Measurements from ENCODE around the gene CPT1B. TPM values are rescaled to one million over a fixed set of nuclear protein-coding genes. Genes with fewer than 3 reads are reported as not detected.

Gene CPT1B
- total RNA-seq, 1 donor from 2014 or later = 32.7 TPM

DNA sequence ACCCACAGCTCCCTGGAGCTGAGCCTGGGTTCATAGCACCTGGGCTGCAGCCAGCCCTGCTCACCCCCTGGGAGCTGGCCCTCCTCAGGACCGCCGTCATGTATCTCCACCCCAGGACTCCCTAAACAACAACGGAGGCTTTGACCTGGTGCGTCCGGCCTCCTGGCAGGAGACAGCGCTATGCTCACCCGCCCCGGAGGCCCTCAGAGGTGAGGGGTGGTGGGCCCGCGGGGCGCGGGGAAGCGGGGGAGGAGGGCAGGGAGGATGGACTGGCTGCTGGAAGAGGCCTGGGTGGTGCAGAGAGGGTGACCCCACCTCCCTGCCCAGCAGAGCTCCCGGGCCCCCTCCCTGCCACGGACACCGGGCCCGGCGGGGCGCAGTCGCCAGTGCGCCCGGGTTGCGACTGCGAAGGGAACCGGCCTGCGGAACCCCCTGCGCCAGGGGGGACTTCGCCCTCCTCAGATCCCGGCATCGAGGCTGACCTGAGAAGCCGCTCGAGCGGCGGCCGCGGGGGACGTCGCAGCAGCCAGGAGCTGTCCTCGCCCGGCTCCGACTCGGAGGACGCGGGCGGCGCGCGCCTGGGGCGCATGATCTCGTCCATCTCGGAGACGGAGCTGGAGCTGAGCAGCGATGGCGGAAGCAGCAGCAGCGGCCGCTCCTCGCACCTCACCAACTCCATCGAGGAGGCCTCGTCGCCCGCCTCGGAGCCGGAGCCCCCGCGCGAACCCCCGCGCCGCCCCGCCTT lies 25.5 kb upstream of the CPT1B start:
- H4K20me1 ChIP-seq (ENCODE audit: insufficient read depth, low read length) = no peaks in the 10 kb centered on the region
- H3K36me3 ChIP-seq (ENCODE audit: insufficient read depth, low read length) = no peaks in the 10 kb centered on the region
- peaks cover 2% of the 10 kb centered on the region for H3K9me3 Mint-ChIP-seq (ENCODE audit: unreplicated experiment)
- H3K79me2 ChIP-seq (ENCODE audit: insufficient read depth, low read length) = no peaks in the 10 kb centered on the region
- no peak overlapping the region for H3K9ac ChIP-seq (ENCODE audit: low read length)
- no peak overlapping the region for H3K4me3 Mint-ChIP-seq (ENCODE audit: unreplicated experiment)
- H3K27me3 Mint-ChIP-seq (ENCODE audit: low read depth, unreplicated experiment) = peaks cover 54% of the 10 kb centered on the region
- no peak overlapping the region for H3K27ac ChIP-seq (ENCODE audit: low read depth, low read length)
- FAIRE-seq = no peak
- no peak overlapping the region for H2AFZ ChIP-seq (ENCODE audit: low read depth, low read length)
- no peaks in the 10 kb centered on the region for H3K9me3 ChIP-seq (ENCODE audit: insufficient read depth, low read depth, low read length)
- H3K4me2 ChIP-seq (ENCODE audit: low read length) = no peak overlapping the region
- H3K4me1 ChIP-seq (ENCODE audit: insufficient read depth, low read length) = no peaks in the 10 kb centered on the region
- peaks cover 7% of the 10 kb centered on the region for H3K36me3 Mint-ChIP-seq (ENCODE audit: low read depth, unreplicated experiment)
- TF ChIP-seq, protein P1, sequence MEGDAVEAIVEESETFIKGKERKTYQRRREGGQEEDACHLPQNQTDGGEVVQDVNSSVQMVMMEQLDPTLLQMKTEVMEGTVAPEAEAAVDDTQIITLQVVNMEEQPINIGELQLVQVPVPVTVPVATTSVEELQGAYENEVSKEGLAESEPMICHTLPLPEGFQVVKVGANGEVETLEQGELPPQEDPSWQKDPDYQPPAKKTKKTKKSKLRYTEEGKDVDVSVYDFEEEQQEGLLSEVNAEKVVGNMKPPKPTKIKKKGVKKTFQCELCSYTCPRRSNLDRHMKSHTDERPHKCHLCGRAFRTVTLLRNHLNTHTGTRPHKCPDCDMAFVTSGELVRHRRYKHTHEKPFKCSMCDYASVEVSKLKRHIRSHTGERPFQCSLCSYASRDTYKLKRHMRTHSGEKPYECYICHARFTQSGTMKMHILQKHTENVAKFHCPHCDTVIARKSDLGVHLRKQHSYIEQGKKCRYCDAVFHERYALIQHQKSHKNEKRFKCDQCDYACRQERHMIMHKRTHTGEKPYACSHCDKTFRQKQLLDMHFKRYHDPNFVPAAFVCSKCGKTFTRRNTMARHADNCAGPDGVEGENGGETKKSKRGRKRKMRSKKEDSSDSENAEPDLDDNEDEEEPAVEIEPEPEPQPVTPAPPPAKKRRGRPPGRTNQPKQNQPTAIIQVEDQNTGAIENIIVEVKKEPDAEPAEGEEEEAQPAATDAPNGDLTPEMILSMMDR (IDR thresholded peaks at IDR 0.05; ENCODE audit: insufficient read depth, low read depth, low read length) = no peak
- no peak for TF ChIP-seq EZH2 (IDR thresholded peaks at IDR 0.05; ENCODE audit: insufficient read depth, low read length)
- H3K4me3 ChIP-seq (ENCODE audit: insufficient read depth, low read depth, low read length) = no peak overlapping the region
- H3K27me3 ChIP-seq (ENCODE audit: insufficient read depth, low read length) = peaks cover 22% of the 10 kb centered on the region
- H3K4me1 Mint-ChIP-seq (ENCODE audit: low read depth, unreplicated experiment) = peaks cover 8% of the 10 kb centered on the region
- no peak overlapping the region for H3K27ac Mint-ChIP-seq (ENCODE audit: unreplicated experiment)
- no peak for DNase-seq (ENCODE audit: low read depth)

DNA sequence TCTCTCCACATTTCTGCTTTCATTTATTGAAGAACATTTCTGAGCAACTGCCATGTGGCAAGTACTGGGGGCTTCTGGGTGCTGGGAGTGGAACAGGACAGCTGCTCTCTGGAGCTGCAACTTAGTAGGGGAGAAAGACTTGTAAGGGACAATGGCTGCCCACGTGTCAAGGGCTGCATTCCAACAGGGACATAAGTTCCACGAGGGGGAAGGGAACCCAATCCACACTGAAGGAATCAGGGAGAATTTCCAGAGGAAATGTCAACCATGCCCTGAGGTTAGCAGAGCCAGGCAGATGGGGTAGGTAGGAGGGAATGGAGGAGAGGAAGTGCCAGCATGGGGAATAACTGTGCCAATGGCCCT lies 24.1 kb upstream of the CPT1B start:
- Histone ChIP-seq H3K4me1 (ENCODE audit: insufficient read depth, low read length) (no peaks in the 10 kb centered on the region), H3K9ac (ENCODE audit: low read length) (no peak overlapping the region), H3K9me3 (ENCODE audit: insufficient read depth, low read depth, low read length) (no peaks in the 10 kb centered on the region), H3K27ac (ENCODE audit: low read depth, low read length) (no peak overlapping the region), H3K4me3 (ENCODE audit: insufficient read depth, low read depth, low read length) (no peak overlapping the region), H3K36me3 (ENCODE audit: insufficient read depth, low read length) (no peaks in the 10 kb centered on the region), H3K79me2 (ENCODE audit: insufficient read depth, low read length) (no peaks in the 10 kb centered on the region), H2AFZ (ENCODE audit: low read depth, low read length) (no peak overlapping the region), H4K20me1 (ENCODE audit: insufficient read depth, low read length) (no peaks in the 10 kb centered on the region), H3K4me2 (ENCODE audit: low read length) (no peak overlapping the region), H3K27me3 (ENCODE audit: insufficient read depth, low read length) (peaks cover 18% of the 10 kb centered on the region)
- peaks cover 14% of the 10 kb centered on the region for H3K36me3 Mint-ChIP-seq (ENCODE audit: low read depth, unreplicated experiment)
- DNase-seq (ENCODE audit: low read depth) = no peak
- H3K9me3 Mint-ChIP-seq (ENCODE audit: unreplicated experiment) = peaks cover 2% of the 10 kb centered on the region
- H3K27ac Mint-ChIP-seq (ENCODE audit: unreplicated experiment) = peak overlapping the region; percentile 31
- H3K27me3 Mint-ChIP-seq (ENCODE audit: low read depth, unreplicated experiment) = peaks cover 51% of the 10 kb centered on the region
- no peak for FAIRE-seq
- H3K4me3 Mint-ChIP-seq (ENCODE audit: unreplicated experiment) = peak overlapping the region; percentile 75
- TF ChIP-seq, protein P1 (IDR thresholded peaks at IDR 0.05; ENCODE audit: insufficient read depth, low read depth, low read length) = no peak
- no peak for TF ChIP-seq EZH2 (IDR thresholded peaks at IDR 0.05; ENCODE audit: insufficient read depth, low read length)
- H3K4me1 Mint-ChIP-seq (ENCODE audit: low read depth, unreplicated experiment) = peaks cover 8% of the 10 kb centered on the region

DNA sequence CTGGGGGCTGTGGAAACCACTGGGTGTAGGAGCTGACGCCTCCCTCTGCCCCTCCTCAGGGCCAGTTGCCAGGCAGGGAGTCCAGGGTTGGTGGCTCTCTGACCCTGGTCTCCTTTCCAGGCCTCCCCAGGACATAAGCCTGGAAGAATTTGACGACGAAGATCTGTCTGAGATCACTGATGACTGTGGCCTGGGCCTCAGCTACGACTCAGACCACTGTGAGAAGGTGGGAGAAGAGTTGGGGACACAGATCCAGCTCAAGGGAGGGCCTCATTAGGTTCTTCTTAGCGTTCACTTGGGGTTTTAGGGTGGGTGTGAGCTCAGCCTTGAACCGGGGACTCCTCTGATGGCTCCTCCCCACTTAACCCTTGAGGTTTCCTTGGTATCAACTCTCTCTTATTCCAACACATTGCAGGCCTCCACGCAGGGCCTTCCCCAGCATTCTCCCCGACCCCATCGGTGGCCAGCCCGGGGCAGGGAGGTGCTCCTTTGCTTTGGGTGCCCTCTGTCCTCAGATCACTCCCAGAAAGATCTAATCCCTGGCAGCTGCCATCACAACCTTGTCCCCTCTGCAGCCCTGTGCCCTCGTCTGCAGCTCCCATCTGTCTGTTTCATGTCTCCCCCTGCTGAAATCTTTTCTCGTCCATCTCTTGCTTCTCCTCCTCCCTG lies 23.6 kb upstream of the CPT1B start:
- H3K27me3 Mint-ChIP-seq (ENCODE audit: low read depth, unreplicated experiment) = peaks cover 51% of the 10 kb centered on the region
- peaks cover 18% of the 10 kb centered on the region for H3K36me3 Mint-ChIP-seq (ENCODE audit: low read depth, unreplicated experiment)
- peak overlapping the region; percentile 31 for H3K27ac Mint-ChIP-seq (ENCODE audit: unreplicated experiment)

More for the DNA sequence above, 23.6 kb upstream of the CPT1B start:
- no peak overlapping the region for H3K4me2 ChIP-seq (ENCODE audit: low read length)
- TF ChIP-seq, protein P1 (IDR thresholded peaks at IDR 0.05; ENCODE audit: insufficient read depth, low read depth, low read length) = no peak
- TF ChIP-seq EZH2 (IDR thresholded peaks at IDR 0.05; ENCODE audit: insufficient read depth, low read length) = no peak
- DNase-seq (ENCODE audit: low read depth) (no peak), FAIRE-seq (no peak)
- Mint-ChIP-seq H3K9me3 (ENCODE audit: unreplicated experiment) (peaks cover 2% of the 10 kb centered on the region), H3K4me1 (ENCODE audit: low read depth, unreplicated experiment) (peaks cover 8% of the 10 kb centered on the region), H3K4me3 (ENCODE audit: unreplicated experiment) (peak overlapping the region; percentile 75)
- H3K27ac ChIP-seq (ENCODE audit: low read depth, low read length) = no peak overlapping the region
- H3K27me3 ChIP-seq (ENCODE audit: insufficient read depth, low read length) = peaks cover 18% of the 10 kb centered on the region
- no peaks in the 10 kb centered on the region for H3K36me3 ChIP-seq (ENCODE audit: insufficient read depth, low read length)
- no peak overlapping the region for H3K9ac ChIP-seq (ENCODE audit: low read length)
- no peaks in the 10 kb centered on the region for H3K79me2 ChIP-seq (ENCODE audit: insufficient read depth, low read length)
- H2AFZ ChIP-seq (ENCODE audit: low read depth, low read length) = no peak overlapping the region
- H3K4me1 ChIP-seq (ENCODE audit: insufficient read depth, low read length) = no peaks in the 10 kb centered on the region
- H3K4me3 ChIP-seq (ENCODE audit: insufficient read depth, low read depth, low read length) = no peak overlapping the region
- H4K20me1 ChIP-seq (ENCODE audit: insufficient read depth, low read length) = no peaks in the 10 kb centered on the region
- no peaks in the 10 kb centered on the region for H3K9me3 ChIP-seq (ENCODE audit: insufficient read depth, low read depth, low read length)
